Measurements from ENCODE around the gene SUN3. TPM values are rescaled to one million over a fixed set of nuclear protein-coding genes. Genes with fewer than 3 reads are reported as not detected.
A peak's percentile ranks its signal among the peaks of the same experiment; 100 is the strongest.

The SUN3 gene
- total RNA-seq, 1 experiment from 2014 or later: not detected

GRCh38 chr7:47938574-47939165 lies 90.2 kb downstream of the SUN3 start:
- Mint-ChIP-seq H3K36me3 (no peaks in the 10 kb centered on the region), H3K4me1 (peaks cover 47% of the 10 kb centered on the region), H3K27ac (no peak overlapping the region), H3K4me3 (no peak overlapping the region), H3K9me3 (no peaks in the 10 kb centered on the region), H3K27me3 (ENCODE audit: low read depth) (no peaks in the 10 kb centered on the region)
- ATAC-seq (peak; percentile 16; the same call in 1 of the 2 replicates), DNase-seq (ENCODE audit: low spot score) (no peak)
- POLR2A ChIA-PET: no interaction called here
- CTCF ChIA-PET: interaction anchor here (1.1 to 3.0 kb wide), 12 partner anchors 9 to 672 kb away, joined by 3 to 20 read pairs (median 5); partner anchors contain the start of gene PKD1L1
- TF ChIP-seq EMX1 (CRISPR knock-in tag; IDR thresholded peaks at IDR 0.05) (no peak), CREM (CRISPR knock-in tag; IDR thresholded peaks at IDR 0.05) (no peak), ATF2 (CRISPR knock-in tag; IDR thresholded peaks at IDR 0.05; ENCODE audit: borderline replicate concordance, low read depth) (no peak)

- H3K4me3 Mint-ChIP-seq: no peak overlapping the region
- CTCF ChIA-PET: interaction anchor here (0.6 to 3.0 kb wide), 12 partner anchors 10 to 1960 kb away, joined by 3 to 20 read pairs (median 5); partner anchors contain the start of gene PKD1L1
- H3K9me3 Mint-ChIP-seq: no peaks in the 10 kb centered on the region
- H3K36me3 Mint-ChIP-seq: no peaks in the 10 kb centered on the region
- H3K4me1 Mint-ChIP-seq: peaks cover 46% of the 10 kb centered on the region
- H3K27ac Mint-ChIP-seq: no peak overlapping the region
- no peaks in the 10 kb centered on the region for H3K27me3 Mint-ChIP-seq (ENCODE audit: low read depth)
- DNase-seq (ENCODE audit: low spot score): no peak
- peak; percentile 7; the same call in 1 of the 2 replicates for ATAC-seq
- TF ChIP-seq RORB (CRISPR knock-in tag; IDR thresholded peaks at IDR 0.05) (no peak), E2F4 (CRISPR knock-in tag; IDR thresholded peaks at IDR 0.05; ENCODE audit: borderline replicate concordance, low read depth) (no peak), ZMAT4 (CRISPR knock-in tag; IDR thresholded peaks at IDR 0.05) (no peak)
- POLR2A ChIA-PET: no interaction called here
Observed at GRCh38 chr7:47937711-47938573, 91.0 kb downstream of the SUN3 start.

Other genes with a start within 250 kb of the SUN3 start
- gene PKD1L1, start 80.6 kb downstream of the SUN3 start, total RNA-seq (2021): 0.07 to 0.16 TPM (median 0.09 TPM) in 3 replicates
- 31.1 to 33.4 TPM (median 32.7 TPM) in 3 replicates for gene HUS1, start 49.5 kb downstream of the SUN3 start, total RNA-seq (2021)
- gene C7orf57, start 6.4 kb upstream of the SUN3 start, total RNA-seq (2021): 0.39 to 0.90 TPM (median 0.60 TPM) in 3 replicates
- gene UPP1, start 60.2 kb upstream of the SUN3 start, total RNA-seq (2021): 34.6 to 55.6 TPM (median 37.7 TPM) in 3 replicates
- 0.02 to 0.05 TPM (median 0.04 TPM) in 3 replicates for gene ABCA13, start 142.4 kb upstream of the SUN3 start, total RNA-seq (2021)